ENCODE results near the gene CCDC34. TPM values are rescaled to one million over a fixed set of nuclear protein-coding genes. Genes with fewer than 3 reads are reported as not detected.

Gene CCDC34
- total RNA-seq, 4 donors from 2014 or later = 1.3 to 10.4 (median 5.2) TPM

- 11 to 27% methylated on average over 2 of the region's 2 CpGs for WGBS, 2 donors
- DNase-seq = no peak
- intact Hi-C loops (cut with DNase I) = no loop called here
- no peaks in the 10 kb centered on the region for H3K27me3 ChIP-seq
- no peak for TF ChIP-seq CTCF (IDR thresholded peaks at IDR 0.05)
- no peak for TF ChIP-seq POLR2A (IDR thresholded peaks at IDR 0.05)
- H3K4me1 ChIP-seq = peaks cover 0 to 5% (median 0%) of the 10 kb centered on the region in 3 donors
- no peaks in the 10 kb centered on the region for H3K36me3 ChIP-seq
- H3K4me3 ChIP-seq = no peak overlapping the region
- no peak overlapping the region for H3K27ac ChIP-seq
- no peaks in the 10 kb centered on the region for H3K9me3 ChIP-seq
Observed at GRCh38 chr11:27319072-27319471, 43.9 kb downstream of the CCDC34 start.

GRCh38 chr11:27317751-27318150, 45.3 kb downstream of the CCDC34 start:
- H3K27me3 ChIP-seq = no peaks in the 10 kb centered on the region
- H3K4me1 ChIP-seq = peaks cover 0 to 8% (median 0%) of the 10 kb centered on the region in 3 donors
- TF ChIP-seq CTCF (IDR thresholded peaks at IDR 0.05) (no peak), POLR2A (IDR thresholded peaks at IDR 0.05) (no peak)
- 56 to 75% methylated on average over 2 of the region's 2 CpGs for WGBS, 2 donors
- DNase-seq = no peak
- H3K4me3 ChIP-seq = no peak overlapping the region
- intact Hi-C loops (cut with DNase I) = no loop called here
- H3K9me3 ChIP-seq = no peaks in the 10 kb centered on the region
- H3K36me3 ChIP-seq = no peaks in the 10 kb centered on the region
- H3K27ac ChIP-seq = no peak overlapping the region

GRCh38 chr11:27315836-27316235, 47.2 kb downstream of the CCDC34 start:
- DNase-seq = no peak
- intact Hi-C loops (cut with DNase I) = no loop called here
- Histone ChIP-seq H3K36me3 (no peaks in the 10 kb centered on the region), H3K4me3 (no peak overlapping the region), H3K27ac (no peak overlapping the region), H3K27me3 (no peaks in the 10 kb centered on the region), H3K4me1 (peaks cover 0 to 24% (median 0%) of the 10 kb centered on the region in 3 donors), H3K9me3 (no peaks in the 10 kb centered on the region)
- no peak for TF ChIP-seq CTCF (IDR thresholded peaks at IDR 0.05)
- TF ChIP-seq POLR2A (IDR thresholded peaks at IDR 0.05) = no peak
- 71 to 91% methylated on average over 1 of the region's 1 CpG for WGBS, 2 donors

GRCh38 chr11:27313157-27313821, 49.7 kb downstream of the CCDC34 start:
- Histone ChIP-seq H3K4me3 (no peak overlapping the region), H3K36me3 (no peaks in the 10 kb centered on the region), H3K9me3 (no peaks in the 10 kb centered on the region), H3K27ac (no peak overlapping the region), H3K27me3 (no peaks in the 10 kb centered on the region), H3K4me1 (peaks cover 0 to 19% (median 0%) of the 10 kb centered on the region in 3 donors)
- no peak for DNase-seq
- intact Hi-C loops (cut with DNase I) = no loop called here
- WGBS, 2 donors = 79 to 96% methylated on average over 2 of the region's 2 CpGs
- TF ChIP-seq POLR2A (IDR thresholded peaks at IDR 0.05) = no peak
- no peak for TF ChIP-seq CTCF (IDR thresholded peaks at IDR 0.05)

GRCh38 chr11:27312110-27312509, 50.9 kb downstream of the CCDC34 start:
- Histone ChIP-seq H3K4me1 (peaks cover 0 to 19% (median 0%) of the 10 kb centered on the region in 3 donors), H3K27ac (no peak overlapping the region), H3K4me3 (no peak overlapping the region), H3K27me3 (no peaks in the 10 kb centered on the region), H3K9me3 (no peaks in the 10 kb centered on the region), H3K36me3 (no peaks in the 10 kb centered on the region)
- WGBS, 2 donors = 43 to 60% methylated on average over 2 of the region's 2 CpGs
- TF ChIP-seq CTCF (IDR thresholded peaks at IDR 0.05) = no peak
- no peak for TF ChIP-seq POLR2A (IDR thresholded peaks at IDR 0.05)
- intact Hi-C loops (cut with DNase I) = no loop called here
- DNase-seq = no peak

All from esophagus squamous epithelium (tissue), 5 donors.